ENCODE measurements around the gene ZNF652.
"Not testable (repeated sequence)": the region's sequence is repeated elsewhere in the genome, so short reads cannot be mapped to it uniquely, and the experiment has no call there.

The ZNF652 gene

DNA sequence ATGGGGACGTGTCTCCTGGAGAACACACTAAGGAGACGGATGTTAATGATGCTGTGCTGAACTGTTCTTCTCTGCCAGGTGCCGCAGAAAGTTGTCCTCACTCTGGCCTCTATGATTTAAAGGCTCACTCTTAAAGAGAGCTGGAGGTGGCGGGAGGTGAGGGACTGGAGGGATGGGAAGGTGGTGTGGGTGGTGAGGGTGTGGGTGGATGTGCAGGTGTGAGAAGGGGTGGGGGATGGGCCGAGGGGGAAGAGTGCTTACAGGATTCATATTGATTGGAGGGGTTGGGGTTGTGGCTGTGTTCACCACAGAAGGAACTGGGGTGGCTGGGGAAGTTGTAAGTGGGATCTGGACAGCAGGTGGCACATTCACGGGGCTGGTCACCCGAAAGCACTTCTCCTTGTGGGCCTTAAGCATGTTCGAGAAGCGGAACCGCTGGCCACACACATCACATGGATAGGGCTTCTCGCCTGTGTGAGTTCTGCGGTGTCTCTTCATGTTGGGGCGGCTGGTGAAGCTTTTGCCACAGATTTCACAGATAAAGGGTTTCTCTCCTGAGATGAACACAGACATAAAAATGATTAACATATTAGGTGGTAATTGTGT lies 63.6 kb downstream of the ZNF652 start:
- no peak for DNase-seq

DNA sequence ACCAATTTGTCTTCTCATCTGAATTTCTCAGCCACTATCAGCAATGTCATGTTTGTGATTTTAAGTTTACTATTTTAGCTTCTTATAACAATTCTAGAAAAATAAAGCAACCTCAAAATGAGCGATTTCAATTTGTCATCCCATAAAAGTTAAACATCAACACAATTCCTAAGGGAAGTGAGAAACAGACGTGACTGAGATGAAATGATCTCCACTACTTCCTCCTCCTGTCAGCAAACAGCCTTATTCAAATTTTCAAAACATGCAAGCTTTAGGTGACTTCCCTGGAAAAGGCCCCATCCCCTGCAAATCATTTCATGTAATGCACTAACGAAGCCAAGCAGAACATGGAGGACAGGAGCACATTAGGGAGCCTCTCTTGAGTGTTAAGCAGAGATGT lies 64.9 kb downstream of the ZNF652 start:
- no peak for DNase-seq

DNA sequence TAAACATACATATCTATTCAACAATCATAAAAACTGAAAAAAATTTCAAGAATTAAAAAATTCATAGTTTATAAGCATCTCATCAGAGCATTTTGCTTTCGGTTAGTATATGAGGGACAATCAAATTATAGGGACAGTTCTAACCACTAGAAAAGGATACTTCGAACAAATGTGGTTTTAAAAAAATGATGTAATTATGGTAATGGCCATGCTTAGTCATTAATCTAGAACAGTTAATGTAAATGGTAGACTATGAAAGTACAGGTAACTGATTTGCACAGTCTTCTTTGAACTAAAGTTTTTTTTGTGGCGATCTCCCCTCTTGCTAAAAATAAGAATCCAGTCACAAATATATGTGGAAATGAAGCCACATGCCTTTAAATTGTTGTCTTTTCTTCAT lies 67.9 kb downstream of the ZNF652 start:
- no peak for DNase-seq

DNA sequence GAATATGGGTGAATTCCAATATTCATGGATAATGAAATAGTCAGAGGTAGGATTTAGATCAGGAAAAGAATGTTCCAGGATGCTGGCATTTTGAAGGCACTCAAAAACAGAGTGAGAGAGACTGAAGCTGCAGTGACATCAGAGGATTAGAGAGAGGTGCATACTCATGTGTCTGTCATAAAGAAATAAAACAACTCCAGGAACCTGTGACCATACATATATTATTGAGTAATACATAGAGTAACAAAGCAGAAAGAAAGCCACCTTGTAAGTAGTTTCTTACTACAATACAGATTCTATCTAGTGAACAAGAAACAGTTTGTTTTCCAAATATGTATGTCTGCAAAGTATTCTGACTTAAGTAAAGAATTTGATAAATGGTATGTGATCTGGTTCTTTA lies 69.1 kb downstream of the ZNF652 start:
- no peak for DNase-seq

DNA sequence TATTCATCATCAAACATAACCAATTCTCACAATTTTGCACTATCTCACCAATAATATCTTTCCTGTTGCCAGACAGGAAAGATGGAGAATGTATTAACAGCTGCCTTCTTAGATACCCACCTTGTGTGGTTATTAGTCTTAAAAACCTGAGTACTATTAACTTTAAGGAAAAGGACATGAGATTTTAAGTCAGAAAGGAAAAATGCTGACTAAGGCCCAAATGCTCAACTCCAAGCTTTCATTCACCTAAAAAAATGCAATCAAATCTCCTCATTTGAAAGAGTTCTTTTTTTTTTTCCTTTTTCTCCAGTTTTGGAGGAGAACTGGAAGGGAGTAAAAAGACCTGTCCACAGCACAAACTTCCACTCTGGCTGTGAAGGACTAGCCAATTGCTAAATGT lies 70.1 kb downstream of the ZNF652 start:
- DNase-seq, result no peak

DNA sequence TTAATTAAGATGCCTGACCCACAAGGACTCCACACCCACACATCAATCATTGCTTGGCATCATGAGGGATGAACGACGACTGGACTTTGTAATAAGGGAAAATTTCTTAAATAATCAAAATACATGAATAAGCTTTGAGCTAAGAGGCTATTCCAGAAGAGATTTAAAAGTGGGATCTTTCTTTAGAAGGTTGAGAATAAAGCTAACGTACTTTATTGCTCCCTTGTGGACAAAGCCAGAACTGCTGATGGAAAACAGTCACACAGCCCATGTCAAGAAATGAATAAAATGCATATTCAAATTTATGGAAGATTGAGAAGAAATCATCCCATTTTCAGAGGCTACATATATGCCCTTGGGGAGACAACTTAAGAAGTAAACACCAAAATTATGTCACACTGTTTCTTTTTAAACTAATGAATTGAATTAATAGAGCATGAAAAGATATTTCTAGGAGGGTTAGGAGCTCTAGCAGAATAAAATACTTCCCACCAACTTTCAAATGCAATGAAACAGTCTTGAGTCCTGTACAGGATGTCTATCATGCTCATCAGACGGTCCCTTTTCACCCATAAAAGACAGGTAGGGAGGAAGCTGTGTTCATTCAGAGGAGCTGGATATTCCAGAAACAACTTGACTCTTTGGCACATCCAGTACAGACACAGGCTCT lies 71.2 kb downstream of the ZNF652 start:
- no peak for DNase-seq

DNA sequence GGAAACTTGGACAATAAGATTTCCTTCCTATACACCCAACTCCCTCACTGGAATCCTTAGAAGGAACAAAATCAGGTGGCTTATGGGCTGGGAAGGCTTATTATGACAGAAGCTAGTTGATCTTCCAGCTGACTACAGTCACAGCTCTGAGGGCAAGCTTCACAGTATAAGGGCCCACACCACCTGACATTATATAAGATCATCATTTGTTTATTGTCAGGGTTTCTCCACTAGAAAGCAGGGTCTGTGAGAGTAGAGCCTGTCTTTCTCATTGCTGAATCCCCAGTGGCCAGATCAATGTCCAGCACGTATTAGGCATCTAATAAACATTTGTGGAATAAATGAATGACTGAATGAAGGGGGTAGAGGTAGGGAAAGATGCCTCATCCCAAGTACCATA lies 73.7 kb downstream of the ZNF652 start:
- no peak for DNase-seq

DNA sequence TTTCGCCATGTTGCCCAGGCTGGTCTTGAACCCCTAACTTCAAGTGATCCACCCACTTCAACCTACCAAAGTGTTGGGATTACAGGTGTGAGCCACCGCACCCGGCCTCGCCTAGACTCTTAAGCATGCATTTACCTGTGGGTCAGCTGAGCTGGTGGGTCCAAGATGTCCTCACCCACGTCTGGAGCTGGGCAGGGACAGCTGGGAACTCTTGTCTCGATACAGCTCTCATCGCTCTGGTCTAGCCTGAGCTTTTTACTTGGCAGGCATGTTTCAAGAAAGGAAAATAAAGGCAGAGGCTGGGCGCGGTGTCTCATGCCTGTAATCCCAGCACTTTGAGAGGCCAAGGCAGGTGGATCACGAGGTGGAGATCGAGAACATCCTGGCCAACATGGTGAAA lies 74.6 kb downstream of the ZNF652 start:
- DNase-seq, result no peak

DNA sequence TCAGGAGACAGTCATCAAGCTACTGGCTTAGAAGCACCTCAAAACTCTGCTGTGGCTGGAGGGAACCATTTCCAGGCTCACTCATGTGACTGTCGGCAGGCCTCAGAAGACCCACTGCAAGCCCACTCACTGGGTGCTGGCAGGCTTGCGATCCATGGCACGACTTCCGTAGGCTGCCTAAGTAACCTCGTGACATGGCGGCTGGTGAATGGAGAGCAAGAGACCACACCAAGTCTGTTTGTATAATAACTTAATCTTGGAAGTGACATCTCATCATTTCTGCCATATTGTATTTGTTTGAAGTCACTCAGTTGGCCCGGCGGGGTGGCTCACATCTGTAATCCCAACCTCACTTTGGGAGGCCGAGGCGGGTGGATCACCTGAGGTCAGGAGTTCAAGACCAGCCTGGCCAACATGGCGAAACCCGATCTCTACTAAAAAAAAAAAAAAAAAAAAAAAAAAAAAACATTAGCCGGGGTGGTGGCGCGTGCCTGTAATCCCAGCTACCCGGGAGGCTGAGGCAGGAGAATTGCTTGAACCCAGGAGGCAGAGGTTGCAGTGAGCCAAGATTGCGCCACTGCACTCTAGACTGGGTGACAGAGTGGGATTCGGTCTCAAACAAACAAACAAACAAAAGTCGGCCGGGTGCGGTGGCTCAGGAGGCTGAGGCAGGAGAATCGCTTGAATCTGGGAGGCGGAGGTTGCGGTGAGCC lies 75.6 kb downstream of the ZNF652 start:
- DNase-seq, result not testable (repeated sequence)

DNA sequence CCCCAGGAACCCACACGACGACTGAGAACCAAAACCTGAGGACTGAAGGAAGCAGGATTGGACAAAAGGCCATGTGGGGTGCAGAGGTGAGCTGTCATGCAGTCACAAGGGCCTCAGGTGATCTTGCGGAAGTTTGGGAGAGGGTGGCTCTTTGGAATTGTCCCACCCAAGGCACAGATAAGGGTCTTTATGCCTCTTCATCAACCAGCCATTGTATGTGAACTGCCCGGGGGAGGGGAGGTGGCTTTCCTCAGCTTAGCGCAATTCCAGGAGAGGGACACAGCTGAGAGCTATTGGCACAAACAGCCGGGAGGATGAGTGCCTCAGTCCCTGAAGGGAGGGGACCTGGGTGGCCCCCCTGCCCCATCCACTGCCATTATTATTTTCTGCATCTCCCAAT lies 76.3 kb downstream of the ZNF652 start:
- DNase-seq, result no peak

DNA sequence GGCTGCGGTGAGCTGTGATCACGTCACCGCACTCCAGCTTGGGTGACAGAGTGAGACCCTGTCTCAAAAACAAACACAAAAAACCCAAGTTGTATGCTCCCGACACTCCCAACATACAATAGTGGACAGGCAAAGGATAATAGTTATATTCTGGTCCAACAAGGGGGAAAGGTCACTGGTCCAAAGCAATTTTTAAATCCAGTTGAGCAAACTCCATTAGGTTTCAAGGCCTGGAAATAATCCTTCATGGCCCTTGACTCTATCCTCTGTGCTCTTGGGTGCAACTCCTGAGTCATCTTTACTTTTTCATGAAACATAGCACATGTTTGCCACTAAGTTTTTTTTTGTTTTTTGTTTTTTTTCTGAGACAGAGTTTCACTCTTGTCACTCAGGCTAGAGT lies 81.1 kb downstream of the ZNF652 start:
- DNase-seq, result no peak

DNA sequence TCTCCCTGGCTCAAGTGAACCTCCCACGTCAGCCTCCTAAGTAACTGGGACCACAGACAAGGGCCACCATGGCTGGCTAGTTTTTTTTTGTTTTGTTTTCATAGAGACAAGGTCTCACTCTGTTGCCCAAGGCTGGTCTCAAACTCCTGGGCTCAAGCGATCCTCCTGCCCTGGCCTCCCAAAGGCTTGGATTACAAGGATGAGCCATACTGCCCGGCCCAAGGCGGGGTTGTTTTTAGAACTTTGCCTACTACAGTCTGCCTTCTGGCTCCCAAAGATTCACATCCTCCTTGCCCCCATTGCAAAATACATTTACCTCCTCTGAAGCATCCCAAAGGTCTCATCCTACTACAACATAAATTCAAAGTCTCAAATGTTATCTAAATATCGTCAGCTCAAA lies 82.0 kb downstream of the ZNF652 start:
- DNase-seq, result no peak

DNA sequence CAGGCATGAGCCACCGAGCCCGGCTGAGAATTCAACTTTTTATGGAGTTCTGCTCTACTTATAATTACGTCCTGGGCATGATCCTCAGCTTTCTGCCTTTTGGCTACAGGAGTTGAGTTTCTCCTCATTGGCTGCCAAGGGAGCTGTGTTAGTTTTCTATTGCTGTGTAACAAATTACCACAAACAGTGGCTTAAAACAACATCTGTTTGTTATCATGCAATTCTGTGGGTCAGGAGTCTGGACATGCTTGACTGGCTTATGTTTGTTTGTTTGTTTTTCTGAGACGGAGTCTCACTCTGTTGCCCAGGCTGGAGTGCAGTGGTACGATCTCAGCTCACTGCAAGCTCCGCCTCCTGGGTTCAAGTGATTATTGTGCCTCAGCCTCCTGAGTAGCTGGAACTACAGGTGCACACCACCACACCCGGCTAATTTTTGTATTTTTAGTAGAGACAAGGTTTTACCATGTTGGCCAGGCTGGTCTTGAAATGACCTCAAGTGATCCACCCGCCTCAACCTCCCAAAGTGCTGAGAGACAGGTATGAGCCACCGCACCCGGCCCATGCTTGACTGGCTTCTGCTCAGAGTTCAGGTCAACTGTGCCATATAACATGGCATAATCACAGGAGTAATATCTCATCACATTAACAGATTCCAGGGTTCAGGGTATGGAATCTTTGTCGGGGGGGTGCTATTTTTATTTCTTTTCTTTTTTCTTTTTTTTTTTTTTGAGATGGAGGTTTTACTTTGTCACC lies 82.6 kb downstream of the ZNF652 start:
- not testable (repeated sequence) for DNase-seq

DNA sequence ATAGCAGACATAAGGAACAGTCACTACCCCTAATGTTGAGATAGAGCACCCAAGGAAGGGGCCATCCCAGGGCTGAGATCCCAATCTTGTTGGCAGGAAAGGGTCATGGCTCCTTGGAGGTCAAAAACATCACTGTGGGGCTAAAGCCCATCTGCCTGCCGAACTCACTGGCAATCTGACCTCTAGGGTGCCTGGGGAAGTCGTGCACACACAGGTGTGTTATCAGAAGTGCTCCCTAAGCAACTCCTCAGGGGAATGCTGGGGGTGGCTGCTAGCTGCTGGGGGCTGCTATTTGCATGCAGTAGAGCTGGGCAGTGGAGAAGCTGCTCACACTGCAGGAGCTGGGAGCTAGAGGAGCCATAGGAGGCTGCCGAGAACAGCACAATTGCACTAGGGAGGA lies 84.0 kb downstream of the ZNF652 start:
- DNase-seq, result no peak

DNA sequence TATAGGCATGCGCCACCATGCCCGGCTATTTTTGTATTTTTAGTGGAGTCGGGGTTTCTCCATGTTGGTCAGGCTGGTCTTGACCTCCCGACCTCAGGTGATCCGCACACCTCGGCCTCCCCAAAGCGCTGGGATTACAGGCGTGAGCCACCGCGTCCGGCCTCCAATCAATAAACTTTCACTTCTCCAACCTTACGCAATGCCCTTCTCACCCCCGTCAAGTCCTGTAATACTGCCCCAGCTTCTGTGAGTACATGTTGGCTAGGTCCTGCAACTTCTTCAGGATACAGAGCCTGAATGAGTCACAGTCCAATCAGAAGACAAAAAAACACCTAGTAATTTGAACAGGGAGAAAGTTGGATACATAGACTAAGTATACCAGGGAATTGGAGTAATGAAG lies 84.4 kb downstream of the ZNF652 start:
- DNase-seq, result no peak

DNA sequence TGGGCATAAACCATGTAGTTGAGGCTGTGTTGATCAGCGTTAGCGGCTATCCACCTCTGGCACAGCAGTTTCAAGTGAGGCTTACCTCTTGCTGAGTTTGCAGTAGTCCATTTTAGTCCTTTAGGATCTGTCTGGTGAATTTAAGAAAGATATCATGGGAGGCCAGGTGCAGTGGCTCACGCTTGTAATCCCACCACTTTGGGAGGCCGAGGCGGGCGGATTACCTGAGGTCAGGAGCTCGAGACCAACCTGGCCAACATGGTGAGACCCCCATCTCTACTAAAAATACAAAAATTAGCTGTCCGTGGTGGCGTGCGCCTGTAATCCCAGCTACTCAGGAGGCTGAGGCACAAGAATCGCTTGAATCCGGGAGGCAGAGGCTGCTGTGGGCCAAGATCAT lies 86.1 kb downstream of the ZNF652 start:
- not testable (repeated sequence) for DNase-seq

DNA sequence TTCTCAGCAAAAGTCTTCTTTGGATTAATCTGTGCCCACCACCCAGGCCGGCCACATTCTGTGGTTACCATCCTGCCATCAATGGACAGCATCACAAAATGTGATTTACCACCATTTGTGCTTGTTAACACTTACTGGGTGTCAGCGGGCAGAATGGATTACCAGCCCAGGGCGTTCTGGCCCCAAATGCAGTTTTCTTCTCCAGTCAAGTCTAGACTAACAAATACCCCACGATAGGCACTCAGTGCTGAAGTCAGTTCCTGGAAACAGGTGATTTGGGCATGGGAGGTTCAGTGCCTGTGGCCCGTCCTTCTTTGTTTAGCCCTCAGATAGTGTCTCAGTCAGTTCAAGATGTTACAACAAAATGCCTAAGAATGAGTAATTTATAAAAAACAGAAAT lies 92.7 kb downstream of the ZNF652 start:
- DNase-seq, result no peak

DNA sequence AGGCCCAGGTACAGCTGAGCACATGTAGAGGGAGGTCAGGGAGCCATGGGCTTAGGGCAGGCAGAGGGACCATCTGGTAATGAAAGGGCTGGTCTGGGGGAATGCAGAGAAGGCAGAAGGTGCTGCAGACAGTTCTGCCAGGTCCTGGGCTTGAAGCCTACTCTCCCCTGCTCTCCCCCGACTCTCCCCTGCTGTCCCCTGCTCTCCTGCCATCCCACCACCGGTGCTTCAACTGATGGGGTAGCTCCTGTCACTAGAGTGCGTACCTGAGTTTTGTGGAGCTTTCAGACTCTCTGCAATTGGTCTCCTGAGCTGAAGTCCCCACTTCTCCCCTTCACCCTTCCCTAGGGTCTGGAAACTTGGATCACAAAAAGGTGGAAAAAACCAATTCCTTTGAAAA lies 94.1 kb downstream of the ZNF652 start:
- no peak for DNase-seq

DNA sequence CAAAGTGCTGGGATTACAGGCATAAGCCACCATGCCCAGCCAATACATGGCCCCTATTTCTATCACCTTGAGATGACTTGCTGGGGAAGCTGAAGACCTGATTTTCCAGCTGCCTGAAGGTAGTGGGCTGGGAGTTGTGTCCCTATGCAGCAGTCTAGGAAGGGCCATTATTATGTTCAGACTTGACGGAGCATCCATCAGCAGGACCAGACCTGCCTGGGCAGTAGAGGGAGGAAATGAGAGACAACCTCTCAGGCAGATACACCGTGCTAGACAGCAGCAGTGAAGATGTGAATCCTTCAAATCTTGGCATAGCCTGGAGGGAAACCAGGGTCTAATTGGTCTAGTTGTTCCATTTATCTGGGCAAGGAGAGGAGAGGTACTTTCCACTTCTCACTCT lies 95.8 kb downstream of the ZNF652 start:
- no peak for DNase-seq

DNA sequence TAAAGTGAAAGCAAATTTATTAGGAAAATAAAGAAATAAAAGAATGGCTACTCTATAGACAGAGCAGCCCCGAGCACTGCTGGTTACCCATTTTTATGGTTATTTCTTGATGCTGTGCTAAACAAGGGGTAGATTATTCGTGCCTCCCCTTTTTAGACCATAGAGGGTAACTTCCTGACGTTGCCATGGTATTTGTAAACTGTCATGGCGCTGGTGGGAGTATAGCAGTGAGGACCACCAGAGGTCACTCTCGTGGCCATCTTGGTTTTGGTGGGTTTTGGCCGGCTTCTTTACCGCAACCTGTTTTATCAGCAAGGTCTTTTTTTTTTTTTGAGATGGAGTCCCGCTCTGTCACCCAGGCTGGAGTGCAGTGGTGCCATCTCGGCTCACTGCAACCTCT lies 100.5 kb downstream of the ZNF652 start:
- not testable (repeated sequence) for DNase-seq

DNA sequence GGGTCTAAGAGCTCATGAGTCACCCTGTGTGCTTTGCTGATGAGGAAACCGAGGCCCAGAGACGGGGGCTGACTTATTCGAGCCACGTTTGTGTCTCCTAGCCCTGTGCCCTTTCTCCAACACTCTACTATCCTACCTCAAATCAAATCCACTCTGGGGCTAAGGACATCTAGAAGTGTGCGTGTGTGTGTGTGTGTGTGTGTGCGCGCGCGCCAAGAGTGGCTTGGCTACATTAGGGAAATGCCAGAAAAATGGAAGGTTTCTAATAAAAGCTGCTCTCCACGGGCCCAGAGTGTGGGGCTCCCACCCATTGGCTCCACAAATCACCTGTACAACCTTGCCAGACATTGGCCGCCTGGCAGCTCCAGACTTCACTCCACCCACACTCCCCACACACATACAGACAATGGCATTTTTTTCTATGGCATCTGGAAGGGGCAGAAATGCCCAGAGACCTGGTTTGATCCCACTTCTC lies 101.2 kb downstream of the ZNF652 start:
- DNase-seq, result peak; percentile 45

DNA sequence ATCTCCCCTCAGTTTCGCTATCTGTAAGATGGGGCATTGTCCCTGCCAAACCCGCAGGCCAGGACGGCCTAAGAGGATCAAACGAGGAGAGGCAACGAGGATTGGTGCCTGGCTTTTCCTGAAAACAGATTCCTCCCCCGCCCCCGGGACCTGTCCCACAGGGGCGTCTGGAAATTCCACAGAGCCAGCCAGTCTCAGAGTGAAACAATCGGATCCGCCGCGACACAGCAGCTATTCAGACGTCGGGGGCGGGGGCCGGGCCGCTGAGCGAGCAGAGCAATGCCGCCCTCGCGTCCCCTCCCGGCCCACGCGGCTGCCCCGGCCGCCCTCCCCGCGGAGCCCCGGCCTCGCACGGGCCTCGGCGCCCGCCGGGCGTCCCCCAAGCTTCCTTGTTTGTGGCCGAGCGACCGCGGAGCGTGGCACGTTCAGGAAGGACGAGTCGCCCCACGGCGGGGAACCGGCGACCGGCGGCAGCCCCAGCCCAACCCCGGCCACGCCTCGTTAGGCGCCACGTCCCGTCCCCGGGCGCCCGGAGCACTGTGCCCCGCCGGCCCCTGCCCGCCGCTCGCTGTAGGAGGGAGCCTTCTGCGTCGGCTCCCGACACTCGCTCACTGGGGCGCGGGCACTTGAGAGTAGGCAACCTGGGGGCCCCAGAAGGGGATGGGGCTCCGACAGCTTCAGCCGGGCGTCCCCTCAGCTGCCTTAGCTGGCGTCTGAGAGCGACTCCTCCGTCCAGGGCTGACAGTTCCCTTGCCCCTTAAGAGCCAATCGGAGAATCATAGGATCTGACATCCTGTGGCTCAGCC lies 101.8 kb downstream of the ZNF652 start:
- DNase-seq, result peak; percentile 61

DNA sequence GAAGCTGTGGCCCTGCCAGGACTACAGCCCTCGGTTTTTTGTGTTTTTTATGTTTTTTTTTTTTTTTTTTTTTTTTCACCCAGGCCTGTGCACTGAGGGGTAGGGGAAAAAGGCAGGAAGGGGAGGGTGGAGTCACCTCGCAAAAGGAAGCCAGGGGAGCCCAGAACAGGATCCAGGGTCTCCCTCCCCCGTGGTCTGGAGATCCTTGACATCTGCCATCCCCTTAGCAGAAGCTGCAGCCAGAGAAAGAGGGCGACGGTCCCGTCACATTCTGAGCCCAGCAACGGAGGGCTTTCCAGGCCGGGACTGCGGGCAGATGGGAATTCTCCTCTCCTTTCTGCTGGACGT lies 102.4 kb downstream of the ZNF652 start:
- no peak for DNase-seq

Data from activated naive CD4-positive, alpha-beta T cell treated with Interleukin-2 at 50 U/mL for 16 hours (primary cell).